ENCODE results near the gene ARHGAP12.

The ARHGAP12 gene

DNA sequence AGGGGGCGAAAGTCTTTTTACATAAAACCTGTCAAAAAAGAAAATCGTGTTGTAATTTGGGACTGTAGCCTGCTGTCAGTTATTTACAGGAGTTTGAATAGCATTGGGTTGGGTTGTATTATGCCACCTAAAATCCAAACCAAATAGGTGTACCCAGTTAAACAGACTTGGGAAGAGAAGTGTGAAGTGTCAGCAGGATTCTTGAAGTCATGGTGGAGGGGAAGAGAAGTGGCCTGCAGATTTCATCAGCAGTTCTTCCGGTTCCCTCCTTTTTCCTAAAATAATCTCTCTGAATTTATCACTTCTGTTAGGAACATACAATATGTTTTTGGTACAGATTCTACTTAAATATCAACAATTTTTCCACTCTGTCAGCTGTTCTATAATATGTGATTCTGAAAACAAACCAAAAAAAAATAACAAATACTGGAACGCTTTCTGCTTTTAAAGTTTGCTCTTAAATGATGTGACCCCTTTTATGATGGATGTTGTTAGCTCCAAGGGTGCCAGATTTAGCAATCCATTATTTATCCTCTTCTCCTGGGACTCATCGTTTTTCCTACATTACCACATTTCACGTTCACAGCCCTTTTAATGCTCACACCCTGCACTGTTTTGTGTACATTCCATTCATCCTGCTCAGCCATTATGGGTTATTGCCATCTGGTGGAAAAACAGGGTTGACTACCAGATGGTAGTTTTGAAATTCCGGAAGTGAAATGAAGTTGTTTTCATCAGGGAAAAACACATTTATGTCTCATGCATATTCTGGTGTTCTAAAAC is 18.7 kb upstream of the ARHGAP12 start:
- peak; percentile 85 for DNase-seq

DNA sequence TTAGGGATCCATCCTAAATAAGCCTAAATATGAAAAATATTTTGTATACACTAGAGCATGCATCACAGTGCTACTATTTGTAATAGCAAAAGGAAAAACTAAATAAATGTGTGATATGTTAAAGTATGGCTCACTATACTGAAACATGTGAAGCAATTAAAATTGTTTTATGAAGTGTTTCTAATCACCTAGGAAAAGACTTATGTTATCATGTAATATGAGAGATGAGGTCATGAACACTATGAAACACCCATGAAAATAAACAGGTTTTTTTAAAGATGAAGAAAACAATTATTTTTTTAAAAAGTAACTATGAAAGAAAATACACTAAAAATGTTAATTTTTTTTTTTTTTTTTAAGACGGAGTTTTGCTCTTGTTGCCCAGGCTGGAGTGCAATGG is 16.8 kb upstream of the ARHGAP12 start:
- no peak for DNase-seq

DNA sequence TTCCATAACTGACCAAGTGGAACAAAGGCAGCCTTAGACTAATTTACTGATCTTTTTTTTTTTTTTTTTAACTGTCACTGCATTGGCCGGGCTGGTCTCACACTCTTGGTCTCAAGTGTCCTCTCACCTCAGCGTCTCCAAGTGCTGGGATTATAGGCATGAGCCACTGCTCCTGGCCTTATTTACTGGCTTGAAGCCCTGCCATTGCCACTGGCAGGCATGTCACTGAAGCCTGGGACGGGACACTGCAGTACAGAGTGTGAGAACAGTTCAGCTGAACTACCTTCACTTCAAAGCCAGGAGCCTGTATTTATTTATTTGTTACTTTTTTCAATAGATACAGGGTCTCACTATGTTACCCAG is 15.4 kb upstream of the ARHGAP12 start:
- no peak for DNase-seq

DNA sequence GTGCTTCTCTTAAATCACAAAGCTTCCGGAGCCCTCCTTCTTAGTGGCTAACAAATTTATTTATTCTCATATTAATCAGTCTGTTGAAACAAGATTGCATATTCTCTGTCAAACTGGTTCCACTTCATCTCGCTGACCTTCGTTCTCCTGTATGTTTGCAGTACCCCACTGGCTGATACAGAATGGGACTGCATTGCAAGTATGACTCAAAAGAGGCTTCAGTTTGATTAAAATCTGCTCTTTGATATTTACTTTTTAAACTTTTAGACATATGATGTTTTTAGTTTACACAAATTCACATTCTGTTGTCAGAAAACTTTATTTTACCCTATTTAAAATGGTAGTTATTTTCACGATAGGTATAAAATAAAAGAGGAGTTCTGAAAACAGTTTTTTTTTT is 14.3 kb upstream of the ARHGAP12 start:
- peak; percentile 75 for DNase-seq

DNA sequence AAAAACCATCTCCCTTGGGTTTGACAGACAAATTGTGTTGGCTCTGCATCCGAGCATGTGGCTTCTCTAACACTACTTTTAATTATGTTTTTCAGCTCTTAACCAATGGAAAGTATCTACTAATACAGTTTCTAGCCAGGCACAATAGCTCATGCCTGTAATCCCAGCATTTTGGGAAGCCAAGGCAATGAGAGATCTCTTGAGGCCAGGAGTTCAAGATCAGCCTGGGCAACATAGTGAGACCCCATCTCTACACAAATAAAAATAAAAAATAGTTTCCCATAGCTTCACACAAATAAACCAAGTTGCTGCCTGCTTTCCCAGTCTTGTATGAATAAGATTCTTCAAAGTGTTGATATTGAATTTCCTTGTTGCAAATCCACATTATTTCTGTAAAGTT is 13.8 kb upstream of the ARHGAP12 start:
- DNase-seq: no peak

- peak; percentile 93 for DNase-seq
Measured at GRCh38 chr10:31940839-31941653, 12.4 kb upstream of the ARHGAP12 start.

DNA sequence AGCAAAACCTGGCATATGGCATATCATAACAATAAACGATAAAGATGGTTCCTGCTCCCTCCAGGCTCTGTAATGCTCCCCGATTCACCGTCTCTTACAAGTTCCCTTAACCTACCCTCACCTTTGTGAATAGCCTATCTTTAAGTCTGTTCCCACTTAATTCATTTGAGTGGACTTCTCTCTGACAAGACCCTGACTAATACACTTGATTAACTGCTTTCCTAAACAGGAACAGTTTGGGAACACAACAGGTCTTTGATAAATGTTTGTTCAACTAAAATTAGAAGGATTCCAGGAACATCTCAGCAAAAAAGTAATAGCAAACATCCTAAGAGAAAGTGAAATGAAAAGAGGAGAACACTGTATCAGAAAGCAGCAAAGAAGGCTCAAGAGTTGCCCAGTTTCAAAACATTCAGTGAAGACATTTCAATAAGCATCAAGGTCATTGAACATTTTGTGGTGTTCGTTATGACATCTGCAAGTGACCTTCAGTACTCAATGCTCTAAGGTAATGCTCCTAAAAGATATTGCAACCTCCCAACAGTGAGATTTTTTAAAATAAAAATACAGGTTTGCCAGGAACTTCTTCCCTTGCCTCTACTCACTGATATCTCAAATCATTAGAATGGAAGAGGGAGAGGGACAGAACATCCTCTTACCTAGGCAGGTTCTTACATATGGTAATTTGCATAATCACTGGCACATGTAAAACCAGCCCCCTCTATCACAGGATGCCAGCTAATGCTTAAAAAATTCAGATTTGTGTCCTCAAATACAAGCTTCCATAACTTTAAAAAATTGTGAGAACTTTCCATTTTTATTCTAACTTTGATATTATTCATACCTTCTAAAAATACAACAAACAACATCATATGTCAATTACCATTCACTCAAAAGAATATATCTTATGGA is 11.4 kb upstream of the ARHGAP12 start:
- peak; percentile 39 for DNase-seq

GRCh38 chr10:31937371-31937770 is 8.7 kb upstream of the ARHGAP12 start:
- peak; percentile 51 for DNase-seq

GRCh38 chr10:31936933-31937332 is 8.3 kb upstream of the ARHGAP12 start:
- peak; percentile 73 for DNase-seq

GRCh38 chr10:31936086-31936485 is 7.5 kb upstream of the ARHGAP12 start:
- no peak for DNase-seq

- DNase-seq: peak; percentile 9
Measured at GRCh38 chr10:31935678-31936077, 7.0 kb upstream of the ARHGAP12 start.

- peak; percentile 12 for DNase-seq
Measured at GRCh38 chr10:31932838-31933237, 4.2 kb upstream of the ARHGAP12 start.

DNA sequence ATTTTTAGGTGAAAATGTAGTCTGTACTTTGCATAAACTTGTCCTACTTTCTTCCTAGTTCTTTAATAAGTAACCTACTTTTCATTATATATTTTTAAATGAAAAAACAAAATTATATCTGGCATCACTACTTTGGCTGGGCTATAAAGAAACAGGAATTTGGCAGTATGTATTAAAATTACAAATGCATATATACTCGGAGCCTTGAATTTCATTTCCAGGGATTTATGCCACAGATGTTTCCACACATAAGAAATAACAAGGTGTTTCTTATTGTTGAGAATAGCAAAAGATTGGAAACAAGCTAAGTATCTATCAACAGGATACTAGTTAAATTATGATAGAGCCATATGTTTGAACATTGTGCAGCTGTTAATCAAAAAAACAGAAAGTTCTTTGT is 2.2 kb upstream of the ARHGAP12 start:
- no peak for DNase-seq

DNA sequence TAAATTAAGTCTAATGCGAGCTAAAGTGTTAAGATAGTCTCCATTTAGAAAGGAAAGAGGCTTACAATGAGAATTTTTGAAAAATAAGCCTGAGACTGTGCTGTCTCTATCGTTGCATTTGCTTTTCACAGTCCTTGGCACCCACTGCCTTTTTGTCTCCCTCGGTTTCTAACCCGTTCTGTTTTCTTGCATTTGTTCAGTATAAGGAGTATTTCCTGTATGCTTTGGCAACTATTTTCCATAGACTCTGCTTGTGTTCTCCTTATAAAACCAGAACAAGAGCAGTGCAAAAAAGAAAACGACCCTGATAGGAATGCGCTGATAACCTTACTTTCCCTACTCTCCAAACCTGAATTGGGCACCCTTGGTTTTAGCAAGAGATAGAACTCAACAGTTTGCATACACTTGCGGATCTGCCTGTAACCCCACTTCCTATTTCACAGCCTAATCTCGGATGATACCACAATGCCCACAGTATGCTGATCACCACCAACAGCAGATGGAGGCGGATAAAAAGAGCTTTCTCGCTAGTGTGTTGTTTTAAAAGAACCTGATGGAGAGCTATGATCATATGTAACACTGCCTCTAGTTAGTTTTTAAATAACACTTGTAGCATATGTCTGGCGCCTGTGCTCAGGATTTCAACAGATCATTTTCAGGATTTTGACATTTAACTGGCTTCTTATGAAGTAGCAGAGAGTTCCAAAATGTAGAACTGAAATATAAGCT is 1.6 kb upstream of the ARHGAP12 start:
- peak; percentile 56 for DNase-seq

DNA sequence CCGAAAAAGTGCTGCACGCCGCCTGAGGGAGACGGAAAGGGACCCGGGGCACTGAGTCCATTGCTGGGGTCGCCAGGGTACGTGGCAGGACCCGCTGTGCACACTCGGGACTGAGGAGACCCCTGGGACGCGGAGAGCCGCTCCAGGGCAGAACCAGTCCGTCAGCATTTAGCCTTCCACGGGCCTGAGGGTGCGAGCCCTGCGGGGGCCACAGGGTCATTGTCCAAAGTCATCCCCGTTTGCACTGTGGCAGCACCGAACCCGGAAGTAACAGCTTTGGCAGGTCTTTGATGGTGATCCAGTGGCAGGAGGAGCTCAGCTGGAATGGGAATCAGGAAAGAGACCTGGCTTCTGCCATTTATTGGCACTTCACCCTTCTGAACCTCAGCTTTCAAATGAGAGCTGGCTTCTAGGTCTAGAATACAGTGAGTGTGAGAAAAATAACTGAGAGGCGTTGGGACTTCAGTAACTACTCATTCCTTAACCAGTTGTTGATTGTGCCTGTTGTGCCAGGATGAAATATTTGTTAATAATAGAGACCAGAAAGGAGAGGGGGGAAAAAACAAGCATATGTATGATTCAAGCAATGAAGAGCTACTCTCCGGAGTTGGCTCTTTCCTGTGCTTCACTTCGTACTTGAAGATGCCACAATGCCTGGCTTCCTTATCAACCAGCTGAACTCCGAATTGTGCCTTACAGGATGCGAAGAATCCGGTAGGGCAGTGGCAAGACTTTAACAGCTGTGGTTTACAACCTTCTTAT is 811 bp upstream of the ARHGAP12 start:
- DNase-seq: peak; percentile 85

DNA sequence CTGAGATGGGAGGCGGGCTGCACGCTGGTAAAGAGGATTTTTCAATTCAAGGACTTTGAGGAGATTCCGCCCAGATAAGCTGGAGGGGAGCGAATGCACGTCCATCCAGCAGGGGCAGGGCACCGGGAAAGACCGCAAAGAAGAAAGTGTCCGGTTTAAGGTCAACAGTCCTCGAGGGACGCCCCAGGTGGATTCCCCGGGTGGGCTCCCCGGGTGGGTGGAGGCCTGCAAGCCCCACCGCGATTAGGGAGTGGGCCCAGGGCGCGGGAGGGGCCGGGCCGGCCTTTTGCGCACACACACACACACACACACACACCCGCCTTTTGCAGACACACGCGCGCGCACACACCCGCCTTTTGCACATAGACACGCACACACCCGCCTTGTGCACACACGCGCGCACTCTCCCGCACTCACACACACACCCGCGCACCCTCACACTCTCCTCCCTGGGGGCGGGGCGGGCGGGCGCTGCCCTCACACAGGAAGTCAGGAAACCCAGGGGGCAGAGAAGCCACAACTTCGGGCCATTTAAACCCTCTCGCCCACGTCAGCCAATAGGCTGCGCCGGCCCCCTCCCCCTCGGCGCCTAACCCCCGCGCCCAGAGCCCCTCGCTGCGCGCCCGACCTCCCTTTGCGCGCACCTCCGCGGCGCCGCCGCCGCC is 615 bp downstream of the ARHGAP12 start:
- peak; percentile 77 for DNase-seq

DNA sequence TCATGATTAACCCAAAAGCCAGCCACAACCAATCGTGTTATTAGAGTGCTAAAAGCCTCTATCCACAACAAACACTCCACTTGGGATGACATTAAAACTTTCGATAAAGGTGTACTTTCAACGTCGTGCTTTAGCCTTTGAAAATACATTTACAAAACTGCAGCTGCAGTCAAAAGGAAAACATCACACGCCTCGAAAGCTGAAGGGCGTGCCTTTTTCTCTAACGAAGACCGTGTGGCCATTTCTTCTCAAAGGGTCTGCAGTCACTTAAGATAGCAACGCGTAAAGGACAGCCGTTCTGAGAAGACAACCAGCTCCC is 1.1 kb downstream of the ARHGAP12 start:
- DNase-seq: no peak

DNA sequence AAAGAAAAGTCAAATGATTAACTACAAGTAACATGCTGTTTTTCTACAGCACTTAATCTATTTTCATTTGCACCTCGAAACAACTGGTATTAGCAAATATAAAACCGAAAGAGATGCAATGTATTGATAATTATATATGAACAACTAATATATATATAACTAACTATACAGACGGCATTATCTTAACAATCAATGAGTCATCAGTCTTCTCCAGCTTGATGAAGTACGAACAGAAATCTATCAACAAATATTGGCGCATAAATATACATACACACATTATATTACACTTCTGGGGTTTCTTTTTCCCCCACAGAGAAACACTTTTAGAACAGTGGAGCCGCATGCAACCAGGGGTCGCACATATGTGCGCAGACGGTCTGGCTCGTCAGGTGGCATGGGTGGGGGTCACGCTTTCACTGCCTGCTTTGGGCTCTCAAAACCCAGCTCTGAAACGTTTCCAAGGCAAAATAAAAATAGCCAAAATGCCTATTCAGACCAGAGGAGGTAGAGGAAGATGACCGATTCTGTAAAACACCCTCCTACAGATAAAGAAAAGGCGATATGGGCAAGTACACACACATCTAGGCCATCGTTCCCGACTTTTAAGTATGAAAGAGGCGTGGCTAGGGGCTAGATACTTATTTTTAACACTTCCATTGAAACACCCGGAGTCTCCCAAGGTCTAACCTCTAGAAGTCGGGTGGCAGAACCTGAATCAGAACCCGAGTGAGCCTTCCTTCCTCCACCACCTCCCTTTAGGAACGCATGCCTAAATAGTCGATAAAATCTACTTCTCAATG is 1.7 kb downstream of the ARHGAP12 start:
- no peak for DNase-seq

DNA sequence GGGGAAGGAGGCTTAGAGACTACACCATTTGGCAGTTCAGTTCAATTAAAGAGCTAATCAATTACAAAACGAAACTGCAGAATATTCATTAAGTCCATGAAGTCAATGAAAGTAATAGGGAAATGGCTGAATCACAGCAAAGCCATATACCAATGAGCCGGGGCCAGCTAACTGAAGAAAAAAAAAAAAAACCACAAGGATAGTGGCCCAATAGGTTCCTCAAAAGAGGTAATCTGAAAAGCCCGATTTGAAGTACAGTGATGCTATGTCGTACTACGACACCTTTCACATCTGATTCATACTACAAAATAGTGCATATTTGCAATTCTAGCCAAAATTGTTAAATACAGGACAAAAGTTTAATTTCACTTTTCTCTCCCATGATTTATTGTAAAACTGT is 2.5 kb downstream of the ARHGAP12 start:
- DNase-seq: no peak

DNA sequence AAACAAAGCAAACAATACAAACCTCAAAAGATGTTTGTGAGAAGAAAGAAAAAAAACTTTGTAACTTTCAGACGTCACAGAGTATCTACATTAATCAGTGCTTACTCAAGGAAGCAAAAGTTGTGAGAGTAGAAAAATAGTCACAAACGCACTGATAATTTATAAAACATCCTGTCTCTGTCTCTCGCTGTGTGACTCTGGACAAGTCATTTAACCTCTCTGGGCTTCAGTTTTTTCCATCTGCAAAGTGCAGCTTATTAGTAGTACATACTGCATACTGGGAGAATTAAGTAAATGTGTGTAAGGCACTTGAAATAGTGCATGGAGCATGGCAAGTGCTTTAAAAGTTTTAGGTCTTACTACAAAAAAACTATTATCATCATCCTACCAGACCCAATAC is 3.8 kb downstream of the ARHGAP12 start:
- DNase-seq: no peak

DNA sequence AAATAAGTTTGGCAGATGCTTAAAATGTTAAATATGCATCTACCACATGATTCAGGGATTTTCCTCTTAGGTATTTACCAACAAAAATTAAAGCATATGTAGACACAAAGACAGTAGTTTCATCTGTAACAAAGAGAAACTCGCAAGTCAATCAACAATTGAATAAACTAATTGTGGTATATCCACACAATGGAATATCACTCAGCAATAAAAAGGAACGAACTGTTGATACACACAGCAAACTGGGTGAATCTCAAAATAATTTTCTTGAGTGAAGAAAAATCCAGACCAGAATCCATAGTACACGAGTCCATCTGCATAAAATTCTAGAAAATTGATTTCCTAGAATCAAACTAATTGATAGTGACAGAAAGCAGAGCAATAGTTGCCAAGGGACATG is 5.2 kb downstream of the ARHGAP12 start:
- no peak for DNase-seq

Measured in DMS53 (cell line).